ENCODE measurements around the gene CDCA3. TPM values are rescaled to one million over a fixed set of nuclear protein-coding genes. Genes with fewer than 3 reads are reported as not detected.

The CDCA3 gene
- total and polyA plus RNA-seq, 2 of the 13 experiments (the other 11 are each of a cell fraction or from before 2014, with no cell fraction given): 32.7 to 56.5 TPM

DNA sequence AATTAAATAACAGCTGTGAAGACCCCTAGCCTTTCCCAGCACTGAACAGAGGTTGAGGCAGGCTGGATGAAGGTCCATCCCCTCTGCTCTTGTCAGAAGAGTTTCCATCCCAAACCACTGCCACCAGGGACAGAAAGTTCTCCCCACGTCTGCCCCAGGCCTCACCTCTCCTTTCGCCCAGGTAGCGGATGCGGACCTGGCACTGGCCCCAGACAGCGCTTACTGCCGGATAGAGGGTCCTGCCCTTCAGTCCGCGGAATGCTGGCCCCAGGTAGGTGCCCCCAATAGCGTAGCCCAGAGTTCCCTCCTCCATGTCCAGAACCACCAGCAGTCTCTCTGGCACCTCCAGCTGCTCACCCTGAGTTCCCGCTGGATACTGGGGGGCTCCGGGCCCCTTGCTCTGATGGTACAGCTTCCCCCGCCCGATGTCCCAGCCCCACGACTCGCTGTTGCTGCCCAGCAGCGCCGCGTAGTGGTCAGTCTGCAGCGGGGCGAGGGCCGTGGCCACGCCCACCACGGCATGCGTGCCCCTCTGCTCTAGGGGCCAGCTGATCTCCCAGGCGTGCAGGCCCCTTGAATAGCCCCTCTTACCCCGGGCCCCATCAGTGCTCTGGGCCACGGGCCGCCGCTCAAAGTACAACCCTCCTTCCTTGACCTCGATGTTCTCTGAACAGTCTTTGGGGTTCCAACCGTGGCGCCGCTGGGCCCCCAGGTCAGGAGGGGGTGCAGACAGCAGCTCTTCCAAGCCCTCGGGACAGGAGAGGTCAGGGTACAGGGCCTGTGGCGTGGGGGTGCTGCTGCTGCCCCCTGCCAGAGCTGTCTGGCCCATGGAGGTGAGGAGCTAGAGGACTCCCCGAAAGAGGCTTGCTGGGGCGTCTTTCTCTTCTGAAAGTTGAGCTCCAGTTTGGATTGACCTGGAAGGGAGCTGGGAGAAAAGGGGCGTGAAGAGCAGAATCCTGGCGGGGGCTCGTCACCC is 21.3 kb upstream of the CDCA3 start (continued):
- TF ChIP-seq, protein P1, sequence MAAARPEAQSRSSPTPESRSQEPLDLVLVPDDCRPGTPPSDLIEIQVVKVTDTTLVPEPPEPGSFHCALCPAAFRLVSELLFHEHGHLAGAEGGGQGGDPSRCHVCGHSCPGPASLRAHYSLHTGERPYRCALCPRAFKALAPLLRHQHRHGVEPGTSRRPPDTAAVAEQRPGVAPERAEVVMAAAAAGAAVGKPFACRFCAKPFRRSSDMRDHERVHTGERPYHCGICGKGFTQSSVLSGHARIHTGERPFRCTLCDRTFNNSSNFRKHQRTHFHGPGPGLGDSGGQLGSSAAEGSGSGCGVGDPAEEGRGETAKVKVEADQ (CRISPR knock-in tag; IDR thresholded peaks at IDR 0.05; ENCODE audit: borderline replicate concordance): no peak
- TF ChIP-seq ZNF496 (CRISPR knock-in tag; IDR thresholded peaks at IDR 0.05; ENCODE audit: insufficient replicate concordance): no peak
- TF ChIP-seq NCOR1 (IDR thresholded peaks at IDR 0.05; ENCODE audit: borderline replicate concordance, low read length): no peak
- no peak for TF ChIP-seq ZNF780A (CRISPR knock-in tag; IDR thresholded peaks at IDR 0.05)
- TF ChIP-seq ZNF883 (CRISPR knock-in tag; IDR thresholded peaks at IDR 0.05; ENCODE audit: not compliant biosample characterization): no peak
- TF ChIP-seq, protein P2, sequence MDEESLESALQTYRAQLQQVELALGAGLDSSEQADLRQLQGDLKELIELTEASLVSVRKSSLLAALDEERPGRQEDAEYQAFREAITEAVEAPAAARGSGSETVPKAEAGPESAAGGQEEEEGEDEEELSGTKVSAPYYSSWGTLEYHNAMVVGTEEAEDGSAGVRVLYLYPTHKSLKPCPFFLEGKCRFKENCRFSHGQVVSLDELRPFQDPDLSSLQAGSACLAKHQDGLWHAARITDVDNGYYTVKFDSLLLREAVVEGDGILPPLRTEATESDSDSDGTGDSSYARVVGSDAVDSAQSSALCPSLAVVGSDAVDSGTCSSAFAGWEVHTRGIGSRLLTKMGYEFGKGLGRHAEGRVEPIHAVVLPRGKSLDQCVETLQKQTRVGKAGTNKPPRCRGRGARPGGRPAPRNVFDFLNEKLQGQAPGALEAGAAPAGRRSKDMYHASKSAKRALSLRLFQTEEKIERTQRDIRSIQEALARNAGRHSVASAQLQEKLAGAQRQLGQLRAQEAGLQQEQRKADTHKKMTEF (CRISPR knock-in tag; IDR thresholded peaks at IDR 0.05): no peak
- TF ChIP-seq ELF1 (CRISPR knock-in tag; IDR thresholded peaks at IDR 0.05): no peak
- TF ChIP-seq ZNF879 (CRISPR knock-in tag; IDR thresholded peaks at IDR 0.05): no peak
- TF ChIP-seq, protein P3, sequence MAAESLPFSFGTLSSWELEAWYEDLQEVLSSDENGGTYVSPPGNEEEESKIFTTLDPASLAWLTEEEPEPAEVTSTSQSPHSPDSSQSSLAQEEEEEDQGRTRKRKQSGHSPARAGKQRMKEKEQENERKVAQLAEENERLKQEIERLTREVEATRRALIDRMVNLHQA (CRISPR knock-in tag; IDR thresholded peaks at IDR 0.05): no peak
- TF ChIP-seq ESRRA (CRISPR knock-in tag; IDR thresholded peaks at IDR 0.05; ENCODE audit: low read depth): peak; percentile 39; the same call in 1 of the 2 replicates
- TF ChIP-seq, protein P4, sequence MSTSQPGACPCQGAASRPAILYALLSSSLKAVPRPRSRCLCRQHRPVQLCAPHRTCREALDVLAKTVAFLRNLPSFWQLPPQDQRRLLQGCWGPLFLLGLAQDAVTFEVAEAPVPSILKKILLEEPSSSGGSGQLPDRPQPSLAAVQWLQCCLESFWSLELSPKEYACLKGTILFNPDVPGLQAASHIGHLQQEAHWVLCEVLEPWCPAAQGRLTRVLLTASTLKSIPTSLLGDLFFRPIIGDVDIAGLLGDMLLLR (CRISPR knock-in tag; IDR thresholded peaks at IDR 0.05): peak; percentile 49; the same call in 1 of the 2 replicates
- TF ChIP-seq, protein P5, sequence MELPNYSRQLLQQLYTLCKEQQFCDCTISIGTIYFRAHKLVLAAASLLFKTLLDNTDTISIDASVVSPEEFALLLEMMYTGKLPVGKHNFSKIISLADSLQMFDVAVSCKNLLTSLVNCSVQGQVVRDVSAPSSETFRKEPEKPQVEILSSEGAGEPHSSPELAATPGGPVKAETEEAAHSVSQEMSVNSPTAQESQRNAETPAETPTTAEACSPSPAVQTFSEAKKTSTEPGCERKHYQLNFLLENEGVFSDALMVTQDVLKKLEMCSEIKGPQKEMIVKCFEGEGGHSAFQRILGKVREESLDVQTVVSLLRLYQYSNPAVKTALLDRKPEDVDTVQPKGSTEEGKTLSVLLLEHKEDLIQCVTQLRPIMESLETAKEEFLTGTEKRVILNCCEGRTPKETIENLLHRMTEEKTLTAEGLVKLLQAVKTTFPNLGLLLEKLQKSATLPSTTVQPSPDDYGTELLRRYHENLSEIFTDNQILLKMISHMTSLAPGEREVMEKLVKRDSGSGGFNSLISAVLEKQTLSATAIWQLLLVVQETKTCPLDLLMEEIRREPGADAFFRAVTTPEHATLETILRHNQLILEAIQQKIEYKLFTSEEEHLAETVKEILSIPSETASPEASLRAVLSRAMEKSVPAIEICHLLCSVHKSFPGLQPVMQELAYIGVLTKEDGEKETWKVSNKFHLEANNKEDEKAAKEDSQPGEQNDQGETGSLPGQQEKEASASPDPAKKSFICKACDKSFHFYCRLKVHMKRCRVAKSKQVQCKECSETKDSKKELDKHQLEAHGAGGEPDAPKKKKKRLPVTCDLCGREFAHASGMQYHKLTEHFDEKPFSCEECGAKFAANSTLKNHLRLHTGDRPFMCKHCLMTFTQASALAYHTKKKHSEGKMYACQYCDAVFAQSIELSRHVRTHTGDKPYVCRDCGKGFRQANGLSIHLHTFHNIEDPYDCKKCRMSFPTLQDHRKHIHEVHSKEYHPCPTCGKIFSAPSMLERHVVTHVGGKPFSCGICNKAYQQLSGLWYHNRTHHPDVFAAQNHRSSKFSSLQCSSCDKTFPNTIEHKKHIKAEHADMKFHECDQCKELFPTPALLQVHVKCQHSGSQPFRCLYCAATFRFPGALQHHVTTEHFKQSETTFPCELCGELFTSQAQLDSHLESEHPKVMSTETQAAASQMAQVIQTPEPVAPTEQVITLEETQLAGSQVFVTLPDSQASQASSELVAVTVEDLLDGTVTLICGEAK (IDR thresholded peaks at IDR 0.05): no peak
- TF ChIP-seq, protein P5 (CRISPR knock-in tag; IDR thresholded peaks at IDR 0.05): peak; percentile 45; the same call in 1 of the 2 replicates
- peak; percentile 48; the same call in 1 of the 2 replicates for TF ChIP-seq ZNF773 (CRISPR knock-in tag; IDR thresholded peaks at IDR 0.05; ENCODE audit: borderline replicate concordance)
- peak; percentile 71; the same call in 1 of the 2 replicates for TF ChIP-seq KDM5A (IDR thresholded peaks at IDR 0.05; ENCODE audit: borderline replicate concordance, low read length)

Data from HepG2 (cell line).